ENCODE data around the gene EIF3F.

EIF3F gene

GRCh38 chr11:8028766-8029165 lies 41.6 kb downstream of the EIF3F start:
- H3K14ac ChIP-seq (ENCODE audit: low read length in 2 of 2) = no peak overlapping the region
- H3K23ac ChIP-seq (ENCODE audit: low read length in 2 of 2) = no peak overlapping the region
- H3K9ac ChIP-seq (ENCODE audit: low read length) = no peak overlapping the region
- no peak overlapping the region for H2BK120ac ChIP-seq (ENCODE audit: low read depth, low read length)
- H2BK12ac ChIP-seq (ENCODE audit: low read length in 2 of 2) = no peak overlapping the region
- H3K36me3 ChIP-seq (ENCODE audit: control insufficient read depth in 1 of 2, insufficient read depth in 2 of 2, low read depth in 1 of 2, low read length in 2 of 2) = no peaks in the 10 kb centered on the region
- H3K4me3 ChIP-seq (ENCODE audit: insufficient read depth in 1 of 2, low read depth in 1 of 2, low read length in 2 of 2) = no peak overlapping the region
- peaks cover 11 to 54% of the 10 kb centered on the region in 2 experiments for H3K27me3 ChIP-seq (ENCODE audit: control insufficient read depth in 1 of 2, insufficient read depth in 1 of 2, low read length in 2 of 2)
- no peaks in the 10 kb centered on the region for H3K79me1 ChIP-seq (replicated peaks; ENCODE audit: low read length, poor library complexity, severe bottlenecking)
- H4K91ac ChIP-seq (ENCODE audit: low read length) = no peak overlapping the region
- no peak overlapping the region for H2BK15ac ChIP-seq (ENCODE audit: low read depth, poor library complexity, severe bottlenecking)
- no peak overlapping the region for H4K8ac ChIP-seq (ENCODE audit: low read length)
- H3K18ac ChIP-seq (ENCODE audit: low read depth in 1 of 2, low read length in 2 of 2) = no peak overlapping the region
- peaks cover 5% of the 10 kb centered on the region for H3K4me1 ChIP-seq (ENCODE audit: control insufficient read depth, insufficient read depth, low read depth, low read length)
- H2AFZ ChIP-seq (ENCODE audit: low read depth, low read length) = no peak overlapping the region
- no peaks in the 10 kb centered on the region for H3K9me3 ChIP-seq (ENCODE audit: control insufficient read depth, low read length)
- 84% methylated on average over 3 of the region's 4 CpGs for WGBS
- H2AK5ac ChIP-seq (ENCODE audit: low read length, severe bottlenecking) = no peak overlapping the region
- no peak overlapping the region for H2BK5ac ChIP-seq (ENCODE audit: low read depth, low read length, poor library complexity, severe bottlenecking)
- no peak for DNase-seq
- H3K4ac ChIP-seq (ENCODE audit: low read depth in 1 of 2, low read length in 2 of 2) = no peak overlapping the region
- H3K27ac ChIP-seq (ENCODE audit: low read length, poor library complexity, severe bottlenecking) = no peak overlapping the region
- H3K4me2 ChIP-seq (ENCODE audit: low read length, poor library complexity, severe bottlenecking) = no peak overlapping the region

- no peak overlapping the region for H3K27ac ChIP-seq (ENCODE audit: low read length, poor library complexity, severe bottlenecking)
- H3K9ac ChIP-seq (ENCODE audit: low read length) = no peak overlapping the region
- H3K4ac ChIP-seq (ENCODE audit: low read depth in 1 of 2, low read length in 2 of 2) = no peak overlapping the region
- no peak overlapping the region for H2BK120ac ChIP-seq (ENCODE audit: low read depth, low read length)
- peaks cover 11 to 55% of the 10 kb centered on the region in 2 experiments for H3K27me3 ChIP-seq (ENCODE audit: control insufficient read depth in 1 of 2, insufficient read depth in 1 of 2, low read length in 2 of 2)
- no peak overlapping the region for H3K4me3 ChIP-seq (ENCODE audit: insufficient read depth in 1 of 2, low read depth in 1 of 2, low read length in 2 of 2)
- no peak overlapping the region for H3K14ac ChIP-seq (ENCODE audit: low read length in 2 of 2)
- no peak overlapping the region for H4K8ac ChIP-seq (ENCODE audit: low read length)
- WGBS = 87% methylated on average over 8 of the region's 8 CpGs
- peak overlapping the region in 1 of 2 experiments; percentile 35 for H3K23ac ChIP-seq (ENCODE audit: low read length in 2 of 2)
- H2BK12ac ChIP-seq (ENCODE audit: low read length in 2 of 2) = no peak overlapping the region
- no peaks in the 10 kb centered on the region for H3K79me1 ChIP-seq (replicated peaks; ENCODE audit: low read length, poor library complexity, severe bottlenecking)
- H3K9me3 ChIP-seq (ENCODE audit: control insufficient read depth, low read length) = no peaks in the 10 kb centered on the region
- H2BK5ac ChIP-seq (ENCODE audit: low read depth, low read length, poor library complexity, severe bottlenecking) = no peak overlapping the region
- H4K91ac ChIP-seq (ENCODE audit: low read length) = no peak overlapping the region
- no peak for DNase-seq
- no peak overlapping the region for H2BK15ac ChIP-seq (ENCODE audit: low read depth, poor library complexity, severe bottlenecking)
- H2AK5ac ChIP-seq (ENCODE audit: low read length, severe bottlenecking) = no peak overlapping the region
- peaks cover 5% of the 10 kb centered on the region for H3K4me1 ChIP-seq (ENCODE audit: control insufficient read depth, insufficient read depth, low read depth, low read length)
- H3K36me3 ChIP-seq (ENCODE audit: control insufficient read depth in 1 of 2, insufficient read depth in 2 of 2, low read depth in 1 of 2, low read length in 2 of 2) = no peaks in the 10 kb centered on the region
- no peak overlapping the region for H2AFZ ChIP-seq (ENCODE audit: low read depth, low read length)
- no peak overlapping the region for H3K18ac ChIP-seq (ENCODE audit: low read depth in 1 of 2, low read length in 2 of 2)
- H3K4me2 ChIP-seq (ENCODE audit: low read length, poor library complexity, severe bottlenecking) = no peak overlapping the region
Measured at GRCh38 chr11:8030526-8031247, 43.5 kb downstream of the EIF3F start.

- H2BK5ac ChIP-seq (ENCODE audit: low read depth, low read length, poor library complexity, severe bottlenecking) = no peak overlapping the region
- H2AK5ac ChIP-seq (ENCODE audit: low read length, severe bottlenecking) = no peak overlapping the region
- 73% methylated on average over 32 of the region's 32 CpGs for WGBS
- H2BK120ac ChIP-seq (ENCODE audit: low read depth, low read length) = no peak overlapping the region
- no peak overlapping the region for H3K14ac ChIP-seq (ENCODE audit: low read length in 2 of 2)
- no peak overlapping the region for H2BK15ac ChIP-seq (ENCODE audit: low read depth, poor library complexity, severe bottlenecking)
- H3K4me1 ChIP-seq (ENCODE audit: control insufficient read depth, insufficient read depth, low read depth, low read length) = peaks cover 5% of the 10 kb centered on the region
- no peak overlapping the region for H3K27ac ChIP-seq (ENCODE audit: low read length, poor library complexity, severe bottlenecking)
- no peak overlapping the region for H3K23ac ChIP-seq (ENCODE audit: low read length in 2 of 2)
- no peak overlapping the region for H3K4ac ChIP-seq (ENCODE audit: low read depth in 1 of 2, low read length in 2 of 2)
- no peak overlapping the region for H4K91ac ChIP-seq (ENCODE audit: low read length)
- no peak overlapping the region for H2BK12ac ChIP-seq (ENCODE audit: low read length in 2 of 2)
- H3K4me2 ChIP-seq (ENCODE audit: low read length, poor library complexity, severe bottlenecking) = no peak overlapping the region
- no peak for DNase-seq
- no peaks in the 10 kb centered on the region for H3K9me3 ChIP-seq (ENCODE audit: control insufficient read depth, low read length)
- H3K18ac ChIP-seq (ENCODE audit: low read depth in 1 of 2, low read length in 2 of 2) = no peak overlapping the region
- H4K8ac ChIP-seq (ENCODE audit: low read length) = no peak overlapping the region
- peaks cover 11 to 61% of the 10 kb centered on the region in 2 experiments for H3K27me3 ChIP-seq (ENCODE audit: control insufficient read depth in 1 of 2, insufficient read depth in 1 of 2, low read length in 2 of 2)
- H3K9ac ChIP-seq (ENCODE audit: low read length) = no peak overlapping the region
- no peak overlapping the region for H2AFZ ChIP-seq (ENCODE audit: low read depth, low read length)
- H3K4me3 ChIP-seq (ENCODE audit: insufficient read depth in 1 of 2, low read depth in 1 of 2, low read length in 2 of 2) = no peak overlapping the region
- H3K79me1 ChIP-seq (replicated peaks; ENCODE audit: low read length, poor library complexity, severe bottlenecking) = no peaks in the 10 kb centered on the region
- no peaks in the 10 kb centered on the region for H3K36me3 ChIP-seq (ENCODE audit: control insufficient read depth in 1 of 2, insufficient read depth in 2 of 2, low read depth in 1 of 2, low read length in 2 of 2)
Measured at GRCh38 chr11:8031248-8032115, 44.3 kb downstream of the EIF3F start.

GRCh38 chr11:8032122-8032521 lies 45.0 kb downstream of the EIF3F start:
- no peaks in the 10 kb centered on the region for H3K9me3 ChIP-seq (ENCODE audit: control insufficient read depth, low read length)
- no peak overlapping the region for H4K8ac ChIP-seq (ENCODE audit: low read length)
- DNase-seq = no peak
- H3K27ac ChIP-seq (ENCODE audit: low read length, poor library complexity, severe bottlenecking) = no peak overlapping the region
- H2BK12ac ChIP-seq (ENCODE audit: low read length in 2 of 2) = no peak overlapping the region
- no peak overlapping the region for H3K4me3 ChIP-seq (ENCODE audit: insufficient read depth in 1 of 2, low read depth in 1 of 2, low read length in 2 of 2)
- H3K23ac ChIP-seq (ENCODE audit: low read length in 2 of 2) = no peak overlapping the region
- no peak overlapping the region for H3K18ac ChIP-seq (ENCODE audit: low read depth in 1 of 2, low read length in 2 of 2)
- H3K27me3 ChIP-seq (ENCODE audit: control insufficient read depth in 1 of 2, insufficient read depth in 1 of 2, low read length in 2 of 2) = peaks cover 15 to 67% of the 10 kb centered on the region in 2 experiments
- no peak overlapping the region for H2AFZ ChIP-seq (ENCODE audit: low read depth, low read length)
- no peak overlapping the region for H3K14ac ChIP-seq (ENCODE audit: low read length in 2 of 2)
- no peak overlapping the region for H2BK15ac ChIP-seq (ENCODE audit: low read depth, poor library complexity, severe bottlenecking)
- no peak overlapping the region for H2AK5ac ChIP-seq (ENCODE audit: low read length, severe bottlenecking)
- H3K36me3 ChIP-seq (ENCODE audit: control insufficient read depth in 1 of 2, insufficient read depth in 2 of 2, low read depth in 1 of 2, low read length in 2 of 2) = no peaks in the 10 kb centered on the region
- no peaks in the 10 kb centered on the region for H3K79me1 ChIP-seq (replicated peaks; ENCODE audit: low read length, poor library complexity, severe bottlenecking)
- no peak overlapping the region for H3K4ac ChIP-seq (ENCODE audit: low read depth in 1 of 2, low read length in 2 of 2)
- no peak overlapping the region for H2BK5ac ChIP-seq (ENCODE audit: low read depth, low read length, poor library complexity, severe bottlenecking)
- no peak overlapping the region for H3K4me2 ChIP-seq (ENCODE audit: low read length, poor library complexity, severe bottlenecking)
- H2BK120ac ChIP-seq (ENCODE audit: low read depth, low read length) = no peak overlapping the region
- 84% methylated on average over 10 of the region's 10 CpGs for WGBS
- no peak overlapping the region for H3K9ac ChIP-seq (ENCODE audit: low read length)
- no peak overlapping the region for H4K91ac ChIP-seq (ENCODE audit: low read length)
- H3K4me1 ChIP-seq (ENCODE audit: control insufficient read depth, insufficient read depth, low read depth, low read length) = peaks cover 5% of the 10 kb centered on the region
